ENCODE results near the gene RPL22L1. TPM values are rescaled to one million over a fixed set of nuclear protein-coding genes. Genes with fewer than 3 reads are reported as not detected.
"Not testable (repeated sequence)": the region's sequence is repeated elsewhere in the genome, so short reads cannot be mapped to it uniquely, and the experiment has no call there.

RPL22L1 gene
- total and polyA plus RNA-seq, 4 donors, result 21.3 to 252 (median 114) TPM

DNA sequence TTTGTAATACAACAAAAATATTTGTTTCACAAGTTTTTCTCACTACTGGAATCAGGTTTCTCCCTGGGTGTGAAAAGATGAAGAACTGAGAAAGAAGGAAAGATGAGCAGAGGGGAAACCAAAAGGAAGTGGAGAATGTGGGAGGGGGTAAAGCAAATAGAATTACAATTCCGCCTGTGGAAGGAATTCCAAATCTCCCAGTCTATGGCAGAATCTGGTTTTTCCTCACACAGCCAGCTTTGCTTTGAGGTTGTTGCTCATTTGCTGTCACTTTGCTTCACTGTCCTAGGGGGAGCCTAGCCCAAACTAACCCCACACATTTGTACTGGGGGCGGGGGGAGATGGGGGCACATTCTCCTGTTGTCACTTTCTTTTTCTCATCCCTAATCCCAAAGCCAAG is 43.9 kb downstream of the RPL22L1 start:
- WGBS, 2 donors, result 63 to 87% methylated on average over 2 of the region's 2 CpGs
- Histone ChIP-seq H3K4me3 (no peak overlapping the region), H3K27me3 (ENCODE audit: control insufficient read depth in 3 of 3, insufficient read depth in 3 of 3, low read length in 2 of 3) (no peaks in the 10 kb centered on the region), H3K9me3 (ENCODE audit: control insufficient read depth in 4 of 4, insufficient read depth in 3 of 4, low read length in 3 of 4) (no peaks in the 10 kb centered on the region), H3K27ac (ENCODE audit: low read depth in 1 of 2, low read length in 1 of 2) (no peak overlapping the region), H3K36me3 (ENCODE audit: control insufficient read depth in 4 of 4, insufficient read depth in 4 of 4, low read length in 4 of 4) (no peaks in the 10 kb centered on the region), H3K4me1 (ENCODE audit: control insufficient read depth in 5 of 5, insufficient read depth in 5 of 5, low read length in 5 of 5) (peaks cover 0 to 8% (median 0%) of the 10 kb centered on the region in 5 donors), H3K9ac (ENCODE audit: insufficient read depth in 1 of 2, low read length in 2 of 2) (no peak overlapping the region)
- TF ChIP-seq, protein P1, sequence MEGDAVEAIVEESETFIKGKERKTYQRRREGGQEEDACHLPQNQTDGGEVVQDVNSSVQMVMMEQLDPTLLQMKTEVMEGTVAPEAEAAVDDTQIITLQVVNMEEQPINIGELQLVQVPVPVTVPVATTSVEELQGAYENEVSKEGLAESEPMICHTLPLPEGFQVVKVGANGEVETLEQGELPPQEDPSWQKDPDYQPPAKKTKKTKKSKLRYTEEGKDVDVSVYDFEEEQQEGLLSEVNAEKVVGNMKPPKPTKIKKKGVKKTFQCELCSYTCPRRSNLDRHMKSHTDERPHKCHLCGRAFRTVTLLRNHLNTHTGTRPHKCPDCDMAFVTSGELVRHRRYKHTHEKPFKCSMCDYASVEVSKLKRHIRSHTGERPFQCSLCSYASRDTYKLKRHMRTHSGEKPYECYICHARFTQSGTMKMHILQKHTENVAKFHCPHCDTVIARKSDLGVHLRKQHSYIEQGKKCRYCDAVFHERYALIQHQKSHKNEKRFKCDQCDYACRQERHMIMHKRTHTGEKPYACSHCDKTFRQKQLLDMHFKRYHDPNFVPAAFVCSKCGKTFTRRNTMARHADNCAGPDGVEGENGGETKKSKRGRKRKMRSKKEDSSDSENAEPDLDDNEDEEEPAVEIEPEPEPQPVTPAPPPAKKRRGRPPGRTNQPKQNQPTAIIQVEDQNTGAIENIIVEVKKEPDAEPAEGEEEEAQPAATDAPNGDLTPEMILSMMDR (IDR thresholded peaks at IDR 0.05; ENCODE audit: control extremely low read depth, extremely low read depth), result no peak
- ATAC-seq (ENCODE audit: insufficient read depth, low FRiP score) (no peak), DNase-seq (no peak)

DNA sequence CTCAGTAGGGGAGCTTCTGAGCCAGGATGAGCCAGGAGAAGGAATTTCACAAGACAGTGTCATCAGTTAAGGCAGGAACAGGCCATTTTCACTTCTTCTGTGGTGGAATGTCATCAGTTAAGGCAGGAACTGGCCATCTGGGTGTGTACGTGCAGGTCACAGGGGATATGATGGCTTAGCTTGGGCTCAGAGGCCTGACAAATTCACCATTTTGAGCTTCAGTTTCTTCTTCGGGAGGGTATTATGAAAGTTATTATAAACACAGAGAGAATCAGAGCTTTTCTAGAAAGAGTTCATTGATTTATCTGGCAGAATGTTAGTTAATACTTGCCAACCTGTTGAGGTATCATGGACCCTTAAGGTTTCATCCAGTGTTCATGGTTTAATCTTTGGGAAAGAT is 46.4 kb downstream of the RPL22L1 start:
- not testable (repeated sequence) for H3K4me3 ChIP-seq; H3K27ac ChIP-seq (ENCODE audit: low read depth in 1 of 2, low read length in 1 of 2); H3K27me3 ChIP-seq (ENCODE audit: control insufficient read depth in 3 of 3, insufficient read depth in 3 of 3, low read length in 2 of 3); ATAC-seq (ENCODE audit: insufficient read depth, low FRiP score); H3K4me1 ChIP-seq (ENCODE audit: control insufficient read depth in 5 of 5, insufficient read depth in 5 of 5, low read length in 5 of 5); H3K36me3 ChIP-seq (ENCODE audit: control insufficient read depth in 4 of 4, insufficient read depth in 4 of 4, low read length in 4 of 4); H3K9ac ChIP-seq (ENCODE audit: insufficient read depth in 1 of 2, low read length in 2 of 2); DNase-seq; H3K9me3 ChIP-seq (ENCODE audit: control insufficient read depth in 4 of 4, insufficient read depth in 3 of 4, low read length in 3 of 4)
- WGBS, 2 donors, result 82 to 83% methylated on average over 2 of the region's 2 CpGs

DNA sequence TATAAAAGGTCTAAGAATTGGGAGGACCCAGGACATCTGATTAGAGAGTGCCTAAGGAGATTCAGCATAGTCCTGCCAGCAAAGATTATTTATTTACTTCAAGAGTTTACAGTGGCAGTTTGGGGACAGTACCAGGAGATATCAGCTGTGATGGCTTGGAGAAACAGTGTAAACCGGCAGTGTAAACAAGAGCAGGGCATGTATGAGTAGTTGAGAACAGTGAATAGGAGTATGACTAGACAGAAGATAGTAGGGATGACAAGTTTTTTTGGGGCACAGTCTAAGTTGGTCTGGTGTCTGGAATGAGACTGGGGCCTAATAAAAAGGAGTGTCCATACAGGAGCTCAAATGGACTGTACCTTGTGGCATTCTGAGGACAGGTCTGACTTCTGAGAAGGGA is 51.7 kb downstream of the RPL22L1 start:
- not testable (repeated sequence) for H3K27me3 ChIP-seq (ENCODE audit: control insufficient read depth in 3 of 3, insufficient read depth in 3 of 3, low read length in 2 of 3); H3K36me3 ChIP-seq (ENCODE audit: control insufficient read depth in 4 of 4, insufficient read depth in 4 of 4, low read length in 4 of 4); H3K9me3 ChIP-seq (ENCODE audit: control insufficient read depth in 4 of 4, insufficient read depth in 3 of 4, low read length in 3 of 4); H3K9ac ChIP-seq (ENCODE audit: insufficient read depth in 1 of 2, low read length in 2 of 2); H3K27ac ChIP-seq (ENCODE audit: low read depth in 1 of 2, low read length in 1 of 2); DNase-seq; H3K4me1 ChIP-seq (ENCODE audit: control insufficient read depth in 5 of 5, insufficient read depth in 5 of 5, low read length in 5 of 5); ATAC-seq (ENCODE audit: insufficient read depth, low FRiP score); H3K4me3 ChIP-seq
- WGBS, 2 donors, result 77% methylated on average over 1 of the region's 1 CpG; no CpG with 5 or more reads in 1 of the 2 donors

DNA sequence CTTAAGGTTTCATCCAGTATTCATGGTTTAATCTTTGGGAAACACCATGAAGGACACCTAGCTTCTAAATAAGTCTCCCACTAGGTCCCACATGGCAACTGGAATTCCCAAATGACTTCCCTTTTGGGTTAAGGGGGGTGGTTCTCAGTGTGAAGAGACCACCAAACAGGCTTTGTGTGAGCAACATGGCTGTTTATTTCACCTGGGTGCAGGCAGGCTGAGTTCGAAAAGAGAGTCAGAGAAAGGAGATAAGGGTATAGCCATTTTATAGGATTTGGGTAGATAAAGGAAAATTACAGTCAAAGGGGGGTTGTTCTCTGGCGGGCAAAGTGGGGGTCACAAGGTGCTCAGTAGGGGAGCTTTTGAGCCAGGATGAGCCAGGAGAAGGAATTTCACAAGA is 52.5 kb downstream of the RPL22L1 start:
- H3K9me3 ChIP-seq (ENCODE audit: control insufficient read depth in 4 of 4, insufficient read depth in 3 of 4, low read length in 3 of 4); H3K27ac ChIP-seq (ENCODE audit: low read depth in 1 of 2, low read length in 1 of 2); H3K9ac ChIP-seq (ENCODE audit: insufficient read depth in 1 of 2, low read length in 2 of 2); ATAC-seq (ENCODE audit: insufficient read depth, low FRiP score); H3K36me3 ChIP-seq (ENCODE audit: control insufficient read depth in 4 of 4, insufficient read depth in 4 of 4, low read length in 4 of 4); H3K4me3 ChIP-seq; DNase-seq; H3K4me1 ChIP-seq (ENCODE audit: control insufficient read depth in 5 of 5, insufficient read depth in 5 of 5, low read length in 5 of 5); H3K27me3 ChIP-seq (ENCODE audit: control insufficient read depth in 3 of 3, insufficient read depth in 3 of 3, low read length in 2 of 3): not testable (repeated sequence)
- 91 to 93% methylated on average over 2 of the region's 2 CpGs for WGBS, 2 donors

DNA sequence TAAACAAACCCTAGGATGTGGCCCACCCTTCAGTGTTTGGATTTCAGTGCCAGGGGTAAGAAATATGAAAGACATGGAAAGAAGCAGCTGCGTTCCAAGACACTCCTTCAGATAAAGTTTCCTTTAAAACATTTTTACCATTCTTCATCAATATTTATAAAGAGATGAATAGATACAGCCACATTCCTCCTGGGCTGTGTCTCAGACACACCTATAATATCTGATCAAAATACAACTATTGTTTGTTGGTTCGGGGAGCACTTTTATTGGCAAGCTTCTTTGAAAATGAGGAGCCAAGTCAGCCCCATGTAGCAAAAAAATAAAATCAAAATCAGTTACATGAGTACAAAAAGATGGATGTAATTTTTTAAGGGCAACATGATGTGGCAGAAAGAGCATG is 53.2 kb downstream of the RPL22L1 start:
- ATAC-seq (ENCODE audit: insufficient read depth, low FRiP score), result no peak
- Histone ChIP-seq H3K27me3 (ENCODE audit: control insufficient read depth in 3 of 3, insufficient read depth in 3 of 3, low read length in 2 of 3) (no peaks in the 10 kb centered on the region), H3K4me1 (ENCODE audit: control insufficient read depth in 5 of 5, insufficient read depth in 5 of 5, low read length in 5 of 5) (peaks cover 0 to 4% (median 3%) of the 10 kb centered on the region in 5 donors), H3K4me3 (no peak overlapping the region), H3K27ac (ENCODE audit: low read depth in 1 of 2, low read length in 1 of 2) (no peak overlapping the region), H3K9ac (ENCODE audit: insufficient read depth in 1 of 2, low read length in 2 of 2) (no peak overlapping the region), H3K9me3 (ENCODE audit: control insufficient read depth in 4 of 4, insufficient read depth in 3 of 4, low read length in 3 of 4) (no peaks in the 10 kb centered on the region), H3K36me3 (ENCODE audit: control insufficient read depth in 4 of 4, insufficient read depth in 4 of 4, low read length in 4 of 4) (no peaks in the 10 kb centered on the region)
- WGBS, 2 donors, result 76 to 82% methylated on average over 2 of the region's 2 CpGs
- DNase-seq, result no peak
- TF ChIP-seq, protein P1 (IDR thresholded peaks at IDR 0.05; ENCODE audit: control extremely low read depth, extremely low read depth), result no peak

Measured in lung (tissue), 12 donors.